ENCODE measurements around the gene BMP8B.
"Not testable (repeated sequence)": the region's sequence is repeated elsewhere in the genome, so short reads cannot be mapped to it uniquely, and the experiment has no call there.

The BMP8B gene

GRCh38 chr1:39825432-39825941 lies 36.8 kb upstream of the BMP8B start:
- no CpG with 5 or more reads among the region's 7 CpGs for WGBS (ENCODE audit: extremely low coverage, insufficient coverage, insufficient read length)
- H3K4me3 ChIP-seq (ENCODE audit: low read depth, low read length), result no peak overlapping the region

GRCh38 chr1:39823450-39823849 lies 34.8 kb upstream of the BMP8B start:
- not testable (repeated sequence) for H4K8ac ChIP-seq (ENCODE audit: low read depth, low read length); H3K27me3 ChIP-seq (ENCODE audit: insufficient read depth, low read length); H3K9ac ChIP-seq (ENCODE audit: low read length); H2BK12ac ChIP-seq (ENCODE audit: low read length); H3K23ac ChIP-seq (ENCODE audit: low read length); H4K91ac ChIP-seq (ENCODE audit: low read depth, low read length); H3K36me3 ChIP-seq (ENCODE audit: control insufficient read depth in 1 of 2, insufficient read depth in 2 of 2, low read length in 2 of 2); H3K79me1 ChIP-seq (ENCODE audit: low read length); H3K27ac ChIP-seq (ENCODE audit: low read depth, low read length); H3K79me2 ChIP-seq (ENCODE audit: control insufficient read depth, insufficient read depth, low read length, poor library complexity); H4K12ac ChIP-seq (ENCODE audit: low read depth, low read length); H3K4ac ChIP-seq (ENCODE audit: low read depth, low read length); H3K9me3 ChIP-seq (ENCODE audit: insufficient read depth, low read depth, low read length); H3K14ac ChIP-seq (ENCODE audit: low read length); H2AFZ ChIP-seq (ENCODE audit: insufficient read depth, low read length, poor library complexity); H3K18ac ChIP-seq (ENCODE audit: low read length); H3K4me1 ChIP-seq (ENCODE audit: control insufficient read depth in 1 of 2, insufficient read depth in 2 of 2, low read length in 2 of 2); H2BK120ac ChIP-seq (ENCODE audit: insufficient read depth, low read length, poor library complexity); H2BK5ac ChIP-seq (ENCODE audit: low read depth, low read length, poor library complexity); H2AK5ac ChIP-seq (ENCODE audit: low read length); DNase-seq; H3K4me2 ChIP-seq (ENCODE audit: low read length); H3K4me3 ChIP-seq (ENCODE audit: low read depth, low read length)
- no CpG with 5 or more reads among the region's 3 CpGs for WGBS (ENCODE audit: extremely low coverage, insufficient coverage, insufficient read length)

More at GRCh38 chr1:39825432-39825941, 36.8 kb upstream of the BMP8B start:
- DNase-seq, result peak; percentile 57 to 87
- Histone ChIP-seq H4K12ac (ENCODE audit: low read depth, low read length) (no peak overlapping the region), H3K9me3 (ENCODE audit: insufficient read depth, low read depth, low read length) (no peaks in the 10 kb centered on the region), H3K79me1 (ENCODE audit: low read length) (peaks cover 3% of the 10 kb centered on the region), H3K14ac (ENCODE audit: low read length) (no peak overlapping the region), H3K4me1 (ENCODE audit: control insufficient read depth in 1 of 2, insufficient read depth in 2 of 2, low read length in 2 of 2) (peaks cover 6 to 9% of the 10 kb centered on the region in 2 experiments), H3K4me2 (ENCODE audit: low read length) (no peak overlapping the region), H3K27me3 (ENCODE audit: insufficient read depth, low read length) (no peaks in the 10 kb centered on the region), H3K23ac (ENCODE audit: low read length) (no peak overlapping the region), H3K36me3 (ENCODE audit: control insufficient read depth in 1 of 2, insufficient read depth in 2 of 2, low read length in 2 of 2) (no peaks in the 10 kb centered on the region), H4K8ac (ENCODE audit: low read depth, low read length) (no peak overlapping the region), H3K18ac (ENCODE audit: low read length) (no peak overlapping the region), H2BK12ac (ENCODE audit: low read length) (no peak overlapping the region), H3K27ac (ENCODE audit: low read depth, low read length) (no peak overlapping the region), H4K91ac (ENCODE audit: low read depth, low read length) (no peak overlapping the region), H3K9ac (ENCODE audit: low read length) (no peak overlapping the region), H2BK5ac (ENCODE audit: low read depth, low read length, poor library complexity) (no peak overlapping the region), H2BK120ac (ENCODE audit: insufficient read depth, low read length, poor library complexity) (no peak overlapping the region), H3K79me2 (ENCODE audit: control insufficient read depth, insufficient read depth, low read length, poor library complexity) (peaks cover under 1% of the 10 kb centered on the region), H2AFZ (ENCODE audit: insufficient read depth, low read length, poor library complexity) (no peak overlapping the region), H3K4ac (ENCODE audit: low read depth, low read length) (no peak overlapping the region), H2AK5ac (ENCODE audit: low read length) (no peak overlapping the region)

GRCh38 chr1:39822146-39822545 lies 33.5 kb upstream of the BMP8B start:
- Histone ChIP-seq H4K8ac (ENCODE audit: low read depth, low read length) (no peak overlapping the region), H3K4ac (ENCODE audit: low read depth, low read length) (no peak overlapping the region), H3K4me2 (ENCODE audit: low read length) (no peak overlapping the region), H2BK12ac (ENCODE audit: low read length) (no peak overlapping the region), H3K9ac (ENCODE audit: low read length) (no peak overlapping the region), H2BK120ac (ENCODE audit: insufficient read depth, low read length, poor library complexity) (no peak overlapping the region), H3K4me3 (ENCODE audit: low read depth, low read length) (no peak overlapping the region), H3K23ac (ENCODE audit: low read length) (no peak overlapping the region), H3K27ac (ENCODE audit: low read depth, low read length) (no peak overlapping the region), H2BK5ac (ENCODE audit: low read depth, low read length, poor library complexity) (no peak overlapping the region), H3K79me1 (ENCODE audit: low read length) (no peaks in the 10 kb centered on the region), H2AK5ac (ENCODE audit: low read length) (no peak overlapping the region), H3K36me3 (ENCODE audit: control insufficient read depth in 1 of 2, insufficient read depth in 2 of 2, low read length in 2 of 2) (no peaks in the 10 kb centered on the region), H3K27me3 (ENCODE audit: insufficient read depth, low read length) (no peaks in the 10 kb centered on the region), H3K9me3 (ENCODE audit: insufficient read depth, low read depth, low read length) (peaks cover 2% of the 10 kb centered on the region), H3K14ac (ENCODE audit: low read length) (no peak overlapping the region), H3K18ac (ENCODE audit: low read length) (no peak overlapping the region), H4K91ac (ENCODE audit: low read depth, low read length) (no peak overlapping the region), H3K4me1 (ENCODE audit: control insufficient read depth in 1 of 2, insufficient read depth in 2 of 2, low read length in 2 of 2) (no peaks in the 10 kb centered on the region), H3K79me2 (ENCODE audit: control insufficient read depth, insufficient read depth, low read length, poor library complexity) (no peaks in the 10 kb centered on the region), H4K12ac (ENCODE audit: low read depth, low read length) (no peak overlapping the region), H2AFZ (ENCODE audit: insufficient read depth, low read length, poor library complexity) (no peak overlapping the region)
- no CpG with 5 or more reads among the region's 5 CpGs for WGBS (ENCODE audit: extremely low coverage, insufficient coverage, insufficient read length)
- peak; percentile 80 to 93 for DNase-seq

- Histone ChIP-seq H3K14ac (ENCODE audit: low read length) (no peak overlapping the region), H3K18ac (ENCODE audit: low read length) (no peak overlapping the region), H3K4me1 (ENCODE audit: control insufficient read depth in 1 of 2, insufficient read depth in 2 of 2, low read length in 2 of 2) (no peaks in the 10 kb centered on the region), H2AK5ac (ENCODE audit: low read length) (no peak overlapping the region), H3K4me2 (ENCODE audit: low read length) (no peak overlapping the region), H2AFZ (ENCODE audit: insufficient read depth, low read length, poor library complexity) (no peak overlapping the region), H3K27ac (ENCODE audit: low read depth, low read length) (no peak overlapping the region), H4K8ac (ENCODE audit: low read depth, low read length) (no peak overlapping the region), H3K27me3 (ENCODE audit: insufficient read depth, low read length) (no peaks in the 10 kb centered on the region), H4K12ac (ENCODE audit: low read depth, low read length) (no peak overlapping the region), H3K9ac (ENCODE audit: low read length) (no peak overlapping the region), H3K79me1 (ENCODE audit: low read length) (no peaks in the 10 kb centered on the region), H3K4ac (ENCODE audit: low read depth, low read length) (no peak overlapping the region), H4K91ac (ENCODE audit: low read depth, low read length) (no peak overlapping the region), H3K23ac (ENCODE audit: low read length) (no peak overlapping the region), H3K36me3 (ENCODE audit: control insufficient read depth in 1 of 2, insufficient read depth in 2 of 2, low read length in 2 of 2) (no peaks in the 10 kb centered on the region), H3K9me3 (ENCODE audit: insufficient read depth, low read depth, low read length) (peaks cover 2% of the 10 kb centered on the region), H3K4me3 (ENCODE audit: low read depth, low read length) (peak overlapping the region; percentile 38), H2BK12ac (ENCODE audit: low read length) (no peak overlapping the region), H2BK120ac (ENCODE audit: insufficient read depth, low read length, poor library complexity) (no peak overlapping the region), H3K79me2 (ENCODE audit: control insufficient read depth, insufficient read depth, low read length, poor library complexity) (no peaks in the 10 kb centered on the region), H2BK5ac (ENCODE audit: low read depth, low read length, poor library complexity) (no peak overlapping the region)
- WGBS (ENCODE audit: extremely low coverage, insufficient coverage, insufficient read length), result no CpG with 5 or more reads among the region's 22 CpGs
- no peak for DNase-seq
Observed at GRCh38 chr1:39819091-39819812, 30.6 kb upstream of the BMP8B start.
